ENCODE data around the gene RFX1. TPM values are rescaled to one million over a fixed set of nuclear protein-coding genes. Genes with fewer than 3 reads are reported as not detected.
A peak's percentile ranks its signal among the peaks of the same experiment; 100 is the strongest.

Gene RFX1
- total and polyA plus RNA-seq, 2 donors (not counting 1 experiment from before 2014, with no cell fraction given) = 9.2 to 33.3 TPM

GRCh38 chr19:13999085-13999484, 7.0 kb downstream of the RFX1 start:
- TF ChIP-seq EZH2 (IDR thresholded peaks at IDR 0.05; ENCODE audit: borderline replicate concordance, insufficient read depth, low read depth, low read length, poor library complexity, severe bottlenecking) = no peak
- no peak for TF ChIP-seq CTCF (IDR thresholded peaks at IDR 0.05)
- Histone ChIP-seq H3K4me3 (ENCODE audit: control extremely low read depth in 1 of 5, extremely low read depth in 1 of 5, insufficient read depth in 1 of 5, low read depth in 2 of 5, low read length in 4 of 5) (no peak overlapping the region), H2AFZ (ENCODE audit: insufficient read depth, low read depth, low read length, poor library complexity, severe bottlenecking) (no peak overlapping the region), H3K9me3 (ENCODE audit: control extremely low read depth in 1 of 3, control insufficient read depth in 2 of 3, insufficient read depth in 1 of 3, low read length in 2 of 3) (peaks cover 0 to 6% (median 4%) of the 10 kb centered on the region in 3 donors), H3K4me1 (ENCODE audit: control insufficient read depth in 2 of 2, insufficient read depth in 2 of 2, low read length in 2 of 2) (peaks cover 40 to 42% of the 10 kb centered on the region in 2 donors), H3K36me3 (replicated peaks in 1 of 2; ENCODE audit: control extremely low read depth in 1 of 2, control insufficient read depth in 1 of 2, extremely low read depth in 1 of 2, insufficient read depth in 2 of 2, low read length in 1 of 2) (peaks cover 0 to 32% of the 10 kb centered on the region in 2 experiments), H3K4me2 (replicated peaks; ENCODE audit: low read depth, low read length, poor library complexity, severe bottlenecking) (no peak overlapping the region), H4K20me1 (ENCODE audit: control insufficient read depth, insufficient read depth, low read length, poor library complexity, severe bottlenecking) (peaks cover 11% of the 10 kb centered on the region), H3K27me3 (replicated peaks in 1 of 4; ENCODE audit: control extremely low read depth in 1 of 4, control insufficient read depth in 3 of 4, insufficient read depth in 4 of 4, low read length in 3 of 4) (no peaks in the 10 kb centered on the region), H3K9ac (ENCODE audit: low read length) (no peak overlapping the region), H3K27ac (ENCODE audit: low read length in 2 of 2) (peak overlapping the region in 1 of 2 donors; percentile 20), H3K79me2 (ENCODE audit: control insufficient read depth, insufficient read depth, low read length) (peaks cover 80% of the 10 kb centered on the region)
- CTCF ChIA-PET = interaction anchor here (0.6 to 1.7 kb wide), 4 partner anchors 11 to 73 kb away, joined by 3 to 4 read pairs (median 3); no protein-coding TSS in a partner anchor
- ATAC-seq (ENCODE audit: low read depth) (no peak), DNase-seq (no peak)
- Mint-ChIP-seq H3K4me3 (no peak overlapping the region), H3K27ac (peak overlapping the region; percentile 16), H3K9me3 (ENCODE audit: insufficient read depth) (no peaks in the 10 kb centered on the region), H3K27me3 (no peaks in the 10 kb centered on the region), H3K4me1 (peaks cover 38% of the 10 kb centered on the region)
- 100% methylated on average over 1 of the region's 3 CpGs for WGBS (ENCODE audit: insufficient coverage)
- intact Hi-C loops (cut with micrococcal nuclease) = no loop called here
- POLR2A ChIA-PET = interaction anchor here (1.0 to 1.1 kb wide), 2 partner anchors 12 to 43 kb away, joined by 3 read pairs; no protein-coding TSS in a partner anchor

GRCh38 chr19:13998426-13998825, 7.7 kb downstream of the RFX1 start:
- CTCF ChIA-PET = interaction anchor here (0.6 to 1.3 kb wide), 3 partner anchors 11 to 73 kb away, joined by 3 to 4 read pairs (median 3); no protein-coding TSS in a partner anchor
- Histone ChIP-seq H3K36me3 (replicated peaks in 1 of 2; ENCODE audit: control extremely low read depth in 1 of 2, control insufficient read depth in 1 of 2, extremely low read depth in 1 of 2, insufficient read depth in 2 of 2, low read length in 1 of 2) (peaks cover 0 to 32% of the 10 kb centered on the region in 2 experiments), H3K4me3 (ENCODE audit: control extremely low read depth in 1 of 5, extremely low read depth in 1 of 5, insufficient read depth in 1 of 5, low read depth in 2 of 5, low read length in 4 of 5) (no peak overlapping the region), H3K27me3 (replicated peaks in 1 of 4; ENCODE audit: control extremely low read depth in 1 of 4, control insufficient read depth in 3 of 4, insufficient read depth in 4 of 4, low read length in 3 of 4) (no peaks in the 10 kb centered on the region), H4K20me1 (ENCODE audit: control insufficient read depth, insufficient read depth, low read length, poor library complexity, severe bottlenecking) (peaks cover 14% of the 10 kb centered on the region), H3K4me1 (ENCODE audit: control insufficient read depth in 2 of 2, insufficient read depth in 2 of 2, low read length in 2 of 2) (peaks cover 34 to 35% of the 10 kb centered on the region in 2 donors), H3K9ac (ENCODE audit: low read length) (no peak overlapping the region), H3K79me2 (ENCODE audit: control insufficient read depth, insufficient read depth, low read length) (peaks cover 86% of the 10 kb centered on the region), H3K4me2 (replicated peaks; ENCODE audit: low read depth, low read length, poor library complexity, severe bottlenecking) (no peak overlapping the region), H3K27ac (ENCODE audit: low read length in 2 of 2) (no peak overlapping the region), H3K9me3 (ENCODE audit: control extremely low read depth in 1 of 3, control insufficient read depth in 2 of 3, insufficient read depth in 1 of 3, low read length in 2 of 3) (peaks cover 0 to 6% (median 4%) of the 10 kb centered on the region in 3 donors), H2AFZ (ENCODE audit: insufficient read depth, low read depth, low read length, poor library complexity, severe bottlenecking) (no peak overlapping the region)
- H3K4me3 Mint-ChIP-seq = no peak overlapping the region
- DNase-seq (no peak), ATAC-seq (ENCODE audit: low read depth) (no peak)
- TF ChIP-seq EZH2 (IDR thresholded peaks at IDR 0.05; ENCODE audit: borderline replicate concordance, insufficient read depth, low read depth, low read length, poor library complexity, severe bottlenecking) (no peak), CTCF (IDR thresholded peaks at IDR 0.05) (no peak)
- intact Hi-C loops (cut with micrococcal nuclease) = no loop called here
- 91% methylated on average over 1 of the region's 1 CpG for WGBS (ENCODE audit: insufficient coverage)
- peaks cover 35% of the 10 kb centered on the region for H3K4me1 Mint-ChIP-seq
- POLR2A ChIA-PET = interaction anchor here (0.6 to 1.1 kb wide), 4 partner anchors 12 to 171 kb away, joined by 3 to 4 read pairs (median 3); no protein-coding TSS in a partner anchor
- H3K9me3 Mint-ChIP-seq (ENCODE audit: insufficient read depth) = no peaks in the 10 kb centered on the region
- H3K27me3 Mint-ChIP-seq = no peaks in the 10 kb centered on the region
- H3K27ac Mint-ChIP-seq = no peak overlapping the region

Measured in B cell (primary cell).